Fibroblast of villous mesenchyme (primary cell): ENCODE results near the gene TLK1. TPM values are rescaled to one million over a fixed set of nuclear protein-coding genes. Genes with fewer than 3 reads are reported as not detected.

Experiments
- DNase-seq: peaks from one replicate; pipeline ENCODE4 v3.0.0-alpha.2; 2010; ENCODE audit warnings: low read depth
- H3K4me3 ChIP-seq: 2 replicates; pipeline ENCODE4 v1.5.1; 2011; ENCODE audit warnings: low read depth, mild to moderate bottlenecking, low read length
- CTCF ChIP-seq: IDR thresholded peaks from 2 replicates; pipeline ENCODE4 v1.5.1; 2012; ENCODE audit warnings: low read depth, mild to moderate bottlenecking, low read length; ENCODE audit not compliant: insufficient read depth
- total RNA-seq: library from RNA; depleted of rRNA; stranded (reverse); fragments of >200 nt; gene quantifications from 2 replicates; pipeline ENCODE4 v1.2.3, GENCODE V29; 2012

The TLK1 gene
- total RNA-seq, 1 donor: 17.3 TPM

DNA sequence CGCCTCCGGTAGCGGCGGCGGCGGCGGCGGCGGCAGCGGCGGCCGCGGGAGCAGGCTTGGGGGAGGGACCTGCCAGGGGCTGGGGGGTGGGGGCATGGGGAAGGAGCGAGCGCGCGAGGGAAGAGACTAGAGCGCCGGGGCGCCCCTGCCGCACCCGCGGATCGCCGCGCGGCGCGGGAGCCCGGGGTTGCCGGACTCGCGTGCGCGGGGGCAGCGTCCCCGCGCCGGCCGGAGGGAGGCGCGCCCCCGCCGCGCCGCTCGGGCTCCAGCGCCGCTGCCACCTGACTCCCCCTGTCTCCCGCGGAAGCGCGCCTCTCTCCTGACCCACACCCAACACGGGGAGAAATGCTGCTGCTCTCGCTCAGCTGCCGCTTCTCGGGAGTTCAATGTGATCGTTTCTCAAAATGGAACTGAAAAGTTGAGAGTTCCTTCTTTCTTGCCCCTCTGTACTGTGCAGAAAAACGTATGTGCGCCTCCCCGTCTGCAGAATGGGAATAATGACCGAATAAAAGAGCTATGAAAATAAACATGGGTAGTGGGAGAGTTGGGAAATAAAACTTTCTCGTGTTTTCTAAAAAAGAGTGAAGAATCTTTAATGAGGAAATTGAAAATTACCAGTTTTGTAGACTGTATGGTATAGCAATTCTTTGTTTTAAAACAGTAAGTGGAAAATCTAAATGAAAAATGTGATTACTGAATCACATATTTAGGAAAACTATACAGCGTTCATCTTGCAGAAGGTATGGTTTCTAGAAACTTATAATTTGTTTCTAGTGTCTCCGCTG, 455 bp upstream of the TLK1 start:
- H3K4me3 ChIP-seq: peak overlapping the region; percentile 92
- TF ChIP-seq CTCF: no peak
- DNase-seq: peak; percentile 72

DNA sequence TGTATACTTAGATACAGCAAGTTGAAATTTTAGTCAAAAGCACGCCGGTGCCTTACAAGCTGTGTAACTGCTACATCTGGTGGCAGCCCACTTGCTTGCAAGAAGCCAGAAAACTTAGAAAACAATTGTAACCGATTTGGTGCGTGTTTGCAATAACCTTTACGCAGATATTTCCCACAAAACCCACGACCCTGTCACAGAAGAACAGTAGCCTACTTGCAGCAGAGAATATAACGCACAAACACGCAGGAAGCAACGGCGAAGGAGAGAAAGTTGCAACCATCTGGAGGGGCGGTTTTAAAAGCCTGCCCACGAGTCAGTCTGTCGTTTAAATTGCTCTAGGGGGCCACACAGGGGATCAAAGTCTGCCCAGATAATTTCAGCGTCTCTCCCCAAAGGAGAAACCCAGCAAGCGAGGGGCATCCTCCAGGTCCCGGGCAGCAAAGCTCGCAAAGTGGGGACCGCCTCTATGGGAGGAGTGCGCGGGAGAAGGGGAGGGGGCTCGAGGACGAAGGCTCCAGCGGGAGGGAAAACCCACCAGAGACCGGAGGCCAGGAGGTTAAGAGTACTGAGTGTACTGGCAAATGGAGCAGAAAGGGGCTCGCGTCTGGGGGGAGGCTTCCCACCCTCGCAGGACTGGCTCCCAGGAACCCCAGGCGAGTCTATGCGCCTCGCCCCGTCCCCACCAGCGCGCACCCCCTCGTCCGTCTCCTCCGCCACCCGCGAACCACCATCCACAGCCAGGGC, 1.1 kb downstream of the TLK1 start:
- peak overlapping the region; percentile 92 for H3K4me3 ChIP-seq
- TF ChIP-seq CTCF: peak; percentile 55
- DNase-seq: peak; percentile 77

- peak overlapping the region; percentile 92 for H3K4me3 ChIP-seq
- TF ChIP-seq CTCF: no peak
- DNase-seq: no peak
Measured at GRCh38 chr2:171158790-171159371, 1.8 kb downstream of the TLK1 start.

DNA sequence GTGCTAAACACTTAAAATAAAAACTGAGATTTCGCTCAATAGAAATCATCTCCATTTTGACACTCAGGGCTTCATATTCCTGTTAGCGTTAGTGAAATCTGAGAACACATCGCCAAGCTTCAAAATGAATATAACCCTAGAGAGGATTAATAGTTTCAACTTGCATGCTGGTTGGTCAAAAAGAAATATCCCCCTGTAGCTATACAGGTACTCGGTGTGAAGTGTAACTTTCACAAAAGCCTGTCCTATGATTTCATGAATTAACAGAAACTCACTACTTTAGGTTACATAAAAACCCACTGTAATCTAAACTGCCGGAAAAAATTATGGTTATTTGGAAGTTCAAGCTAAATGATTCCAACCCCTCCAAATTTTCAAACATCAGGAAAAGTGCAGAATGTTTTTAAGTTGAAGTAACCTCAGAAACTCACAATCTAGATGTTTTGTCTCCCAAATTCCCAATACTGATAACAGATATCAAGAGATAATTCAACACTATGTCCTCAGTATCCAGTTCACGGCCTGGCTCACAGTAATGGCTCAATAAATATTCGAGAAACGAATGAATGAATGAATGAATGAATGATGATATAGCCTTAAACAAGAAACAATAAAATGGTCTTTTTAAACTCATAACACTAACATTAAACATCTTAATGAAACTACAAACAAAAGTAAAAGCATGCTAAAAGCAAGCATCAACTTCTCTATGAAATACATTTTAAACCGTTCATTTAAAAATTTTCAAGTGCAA, 2.5 kb downstream of the TLK1 start:
- peak overlapping the region; percentile 92 for H3K4me3 ChIP-seq
- no peak for TF ChIP-seq CTCF
- no peak for DNase-seq

DNA sequence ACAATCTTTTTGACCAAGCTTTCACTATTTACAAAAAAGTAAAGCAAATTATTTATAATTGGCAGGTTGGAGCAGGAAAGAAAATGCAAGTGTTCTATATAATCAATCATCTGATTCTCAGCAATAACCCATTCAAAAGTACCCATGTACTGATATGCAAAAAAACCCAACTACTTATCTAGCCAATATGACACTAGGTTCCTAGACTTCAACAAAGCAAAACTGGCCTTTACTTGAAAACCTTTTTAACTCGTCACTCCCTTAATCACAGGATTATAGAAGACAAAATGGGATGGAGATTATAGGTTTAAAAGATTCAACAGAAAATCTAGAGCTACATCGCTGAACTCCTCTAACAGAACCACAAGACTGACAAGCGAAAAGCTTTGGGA, 3.6 kb downstream of the TLK1 start:
- no peak for TF ChIP-seq CTCF
- H3K4me3 ChIP-seq: no peak overlapping the region
- no peak for DNase-seq

DNA sequence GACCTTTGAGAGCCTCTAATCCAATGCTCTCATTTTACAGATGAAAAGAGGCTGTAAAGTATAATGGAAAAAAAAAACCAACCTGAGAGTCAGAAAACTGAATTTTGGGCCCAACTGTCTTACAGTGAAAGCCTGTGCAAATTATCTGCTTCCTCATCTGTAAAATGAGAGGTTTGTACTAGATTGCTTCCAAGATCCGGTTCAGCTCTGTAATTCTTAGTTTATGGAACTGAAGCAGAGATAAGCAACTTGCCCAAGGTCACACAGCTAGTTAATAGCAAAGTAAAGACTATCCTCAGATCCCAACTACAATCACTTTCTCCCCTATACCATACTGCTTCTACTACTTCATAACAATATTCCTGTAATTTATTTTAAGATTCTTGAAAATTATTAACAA, 6.3 kb downstream of the TLK1 start:
- H3K4me3 ChIP-seq: no peak overlapping the region
- peak; percentile 43 for DNase-seq
- TF ChIP-seq CTCF: no peak
